Endothelial cell of umbilical vein (primary cell): ENCODE measurements around the gene GGTA1. TPM values are rescaled to one million over a fixed set of nuclear protein-coding genes. Genes with fewer than 3 reads are reported as not detected.
A peak's percentile ranks its signal among the peaks of the same experiment; 100 is the strongest.

Experiments
- BruUV-seq: library from RNA; stranded (reverse); fragments of 400-500 nt; replicated peaks from 2 replicates; lab custom pipeline; 2021; lab: Mats Ljungman, UMichigan
- CTCF ChIA-PET: fragments of 300-600, 350-600 bp; sonication (Branson Sonifier 250); formaldehyde crosslinking; loops from one replicate; lab custom pipeline; 2021; ENCODE audit warnings: antibody characterized with exemption, inconsistent platforms; lab: Charles Lee
- POLR2A ChIA-PET: fragments of 300-600, 350-600 bp; sonication (Branson Sonifier 250); formaldehyde crosslinking; loops from one replicate; lab custom pipeline; 2021; ENCODE audit warnings: antibody characterized with exemption, inconsistent platforms; lab: Charles Lee
- DNase-seq: peaks from one replicate; pipeline ENCODE4 v3.0.0-alpha.2; 2011; ENCODE audit warnings: low read depth, low spot score
- FAIRE-seq: peaks from 2 replicates; lab custom pipeline; 2011; peaks lifted over from hg19 to GRCh38; lab: Jason Lieb, UNC
- H2AFZ ChIP-seq: 2 replicates; pipeline ENCODE4 v1.6.0; 2012; ENCODE audit warnings: low read depth, low read length, control low read depth, inconsistent platforms
- H3K27ac ChIP-seq: 2 replicates; pipeline ENCODE4 v1.5.1; 2011; ENCODE audit warnings: low read depth, mild to moderate bottlenecking, control low read depth, low read length, moderate library complexity; ENCODE audit not compliant: insufficient read depth
- H3K27me3 ChIP-seq, 2 experiments: 2 replicates each; pipeline versions ENCODE4 v1.6.0 to v1.6.1; 2011; ENCODE audit warnings: low read length in 2 of 2, mixed read lengths in 1 of 2; ENCODE audit not compliant: control insufficient read depth in 2 of 2, insufficient read depth in 2 of 2
- H3K36me3 ChIP-seq, 2 experiments: 2 replicates in 1 of 2; 3 replicates in 1 of 2; pipeline ENCODE4 v1.5.1; 2011; ENCODE audit warnings: low read length in 2 of 2, mild to moderate bottlenecking in 1 of 2, moderate library complexity in 1 of 2; ENCODE audit not compliant: control insufficient read depth in 2 of 2, insufficient read depth in 2 of 2; ENCODE audit errors: extremely low read depth in 1 of 2
- H3K4me1 ChIP-seq: 3 replicates; pipeline ENCODE4 v1.5.1; 2011; ENCODE audit warnings: mild to moderate bottlenecking, low read length; ENCODE audit not compliant: control insufficient read depth, insufficient read depth; ENCODE audit errors: extremely low read depth
- H3K4me2 ChIP-seq: 2 replicates; pipeline ENCODE4 v1.6.1; 2011; ENCODE audit warnings: low read length, control low read depth, mixed read lengths; ENCODE audit not compliant: insufficient read depth
- H3K4me3 ChIP-seq, 3 experiments: fragments of 200-600 bp in 1 of 3; sonication (generic), shearing (Covaris generic) in 1 of 3; replicated peaks in 1 of 3; 2 replicates each; pipeline ENCODE4 v1.5.1; 2011 to 2016; ENCODE audit warnings: control low read depth in 3 of 3, low read length in 3 of 3, mild to moderate bottlenecking in 2 of 3, inconsistent platforms in 1 of 3, low read depth in 1 of 3, moderate library complexity in 1 of 3; ENCODE audit not compliant: insufficient read depth in 1 of 3
- H3K79me2 ChIP-seq: 2 replicates; pipeline ENCODE4 v1.6.0; 2012; ENCODE audit warnings: low read length, inconsistent platforms; ENCODE audit not compliant: control insufficient read depth, insufficient read depth
- H3K9ac ChIP-seq: replicated peaks from 2 replicates; pipeline ENCODE3; 2011; ENCODE audit warnings: low read length, control low read depth; ENCODE audit not compliant: insufficient read depth; ENCODE audit errors: extremely low read depth
- H3K9me1 ChIP-seq: replicated peaks from 3 replicates; pipeline ENCODE4 v1.6.0; 2011; ENCODE audit warnings: mild to moderate bottlenecking, low read length; ENCODE audit not compliant: control insufficient read depth, insufficient read depth; ENCODE audit errors: extremely low read depth
- H3K9me3 ChIP-seq: replicated peaks from 2 replicates; pipeline ENCODE4 v1.5.1; 2012; ENCODE audit warnings: low read length, inconsistent platforms; ENCODE audit not compliant: control insufficient read depth, insufficient read depth
- H4K20me1 ChIP-seq: replicated peaks from 2 replicates; pipeline ENCODE3; 2011; ENCODE audit warnings: mild to moderate bottlenecking, low read length; ENCODE audit not compliant: control insufficient read depth, insufficient read depth; ENCODE audit errors: extremely low read depth
- JUN ChIP-seq: IDR thresholded peaks from 2 replicates; pipeline ENCODE4 v1.6.1; 2011; ENCODE audit warnings: borderline replicate concordance, low read depth; ENCODE audit not compliant: insufficient read length, insufficient read depth
- MAX ChIP-seq: IDR thresholded peaks from 2 replicates; pipeline ENCODE4 v1.6.1; 2011; ENCODE audit not compliant: insufficient read depth, insufficient read length
- MYC ChIP-seq: IDR thresholded peaks from one replicate; pipeline ENCODE4 v1.6.1; 2011; ENCODE audit warnings: mild to moderate bottlenecking, low read depth, low read length
- POLR2A ChIP-seq: IDR thresholded peaks from 2 replicates; pipeline ENCODE4 v1.6.1; 2012; ENCODE audit warnings: low read depth, mild to moderate bottlenecking, control low read depth, low read length
- POLR2AphosphoS5 ChIP-seq: IDR thresholded peaks from 2 replicates; pipeline ENCODE4 v1.6.1; 2012; ENCODE audit warnings: low read depth, mild to moderate bottlenecking, control low read depth, low read length, moderate library complexity; ENCODE audit not compliant: insufficient read depth
- dilution Hi-C: fragments of 300-500 bp; cut with MboI; formaldehyde crosslinking; loops from one replicate; pipeline ENCODE4 v1.15.0; 2019; ENCODE audit warnings: low sequenced_read_pairs; ENCODE audit not compliant: extremely low pct_ligation_motif_present
- intact Hi-C: fragments of 100-400 bp; cut with micrococcal nuclease; formaldehyde crosslinking; loops from one replicate; pipeline ENCODE4 v1.10.0; 2022
- polyA plus RNA-seq, 4 experiments: library from polyadenylated mRNA; depleted of rRNA in 3 of 4; stranded (reverse) in 3 of 4; unstranded in 1 of 4; fragments of >200 nt; gene quantifications; 2 replicates each; pipeline versions ENCODE4 v1.2.1 to v1.2.3, GENCODE V29; 2011 to 2012; ENCODE audit warnings: missing spikeins in 1 of 4
- total RNA-seq: library from RNA; stranded (reverse); gene quantifications from 2 replicates; pipeline ENCODE4 v1.2.3, GENCODE V29; 2021
- TF ChIP-seq, protein P1 (sequence below), 2 donors: IDR thresholded peaks; 1 replicate in 1 of 2; 2 replicates in 1 of 2; pipeline ENCODE4 v1.5.1; 2011; ENCODE audit warnings: low read length in 2 of 2, mild to moderate bottlenecking in 2 of 2, moderate library complexity in 2 of 2, control low read depth in 1 of 2, inconsistent platforms in 1 of 2, low read depth in 1 of 2; ENCODE audit not compliant: insufficient read depth in 1 of 2; ENCODE audit errors: extremely low read depth in 1 of 2

Gene GGTA1
- total and polyA plus RNA-seq, 2 donors (not counting 3 experiments of a cell fraction or from before 2014, with no cell fraction given), result not detected

DNA sequence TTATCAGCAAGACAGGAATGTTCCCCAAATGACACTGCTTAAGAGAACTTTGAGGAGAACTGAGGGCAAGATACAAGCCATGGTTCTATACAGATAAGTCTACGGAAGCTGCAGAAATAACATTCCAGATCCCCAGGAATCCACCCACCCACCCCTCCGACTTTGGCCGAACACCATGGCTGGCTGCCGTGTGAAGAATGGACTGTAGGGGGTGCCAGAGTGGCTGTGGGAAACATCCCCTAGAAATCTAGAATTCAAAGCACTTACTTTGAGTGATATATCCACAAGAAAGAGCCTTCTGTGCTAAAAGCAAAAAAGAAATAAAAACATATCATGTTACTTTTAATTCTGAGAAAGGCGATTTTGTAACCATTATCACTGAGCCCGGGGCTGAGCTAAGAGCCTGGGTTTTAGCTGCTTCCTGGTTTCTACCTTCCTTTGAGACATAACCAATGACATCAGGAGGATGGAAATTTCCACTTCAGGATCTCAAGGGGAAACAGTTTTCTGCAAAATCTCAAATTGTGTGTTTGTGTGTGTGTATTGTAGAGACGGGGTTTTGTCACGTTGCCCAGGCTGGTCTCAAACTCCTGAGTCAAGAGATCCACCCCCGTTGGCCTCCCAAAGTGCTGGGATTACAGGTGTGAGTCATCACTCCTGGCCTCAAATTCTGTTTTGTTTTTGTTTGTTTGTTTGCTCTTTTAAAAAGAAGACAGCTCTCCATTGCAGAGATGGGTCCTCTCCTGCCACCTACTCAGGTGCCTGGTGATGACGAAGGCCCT is 36.4 kb downstream of the GGTA1 start:
- Histone ChIP-seq H3K36me3 (no peaks in the 10 kb centered on the region), H3K27ac (no peak overlapping the region), H4K20me1 (no peaks in the 10 kb centered on the region), H3K9me3 (no peaks in the 10 kb centered on the region), H3K79me2 (no peaks in the 10 kb centered on the region), H3K9me1 (no peaks in the 10 kb centered on the region), H2AFZ (no peak overlapping the region), H3K27me3 (peaks cover 19% of the 10 kb centered on the region in 2 experiments), H3K9ac (no peak overlapping the region), H3K4me2 (no peak overlapping the region), H3K4me3 (no peak overlapping the region), H3K4me1 (no peaks in the 10 kb centered on the region)
- BruUV-seq, result no TSS peak
- dilution Hi-C loops, result no loop called here
- no peak for TF ChIP-seq MAX
- TF ChIP-seq, protein P1, sequence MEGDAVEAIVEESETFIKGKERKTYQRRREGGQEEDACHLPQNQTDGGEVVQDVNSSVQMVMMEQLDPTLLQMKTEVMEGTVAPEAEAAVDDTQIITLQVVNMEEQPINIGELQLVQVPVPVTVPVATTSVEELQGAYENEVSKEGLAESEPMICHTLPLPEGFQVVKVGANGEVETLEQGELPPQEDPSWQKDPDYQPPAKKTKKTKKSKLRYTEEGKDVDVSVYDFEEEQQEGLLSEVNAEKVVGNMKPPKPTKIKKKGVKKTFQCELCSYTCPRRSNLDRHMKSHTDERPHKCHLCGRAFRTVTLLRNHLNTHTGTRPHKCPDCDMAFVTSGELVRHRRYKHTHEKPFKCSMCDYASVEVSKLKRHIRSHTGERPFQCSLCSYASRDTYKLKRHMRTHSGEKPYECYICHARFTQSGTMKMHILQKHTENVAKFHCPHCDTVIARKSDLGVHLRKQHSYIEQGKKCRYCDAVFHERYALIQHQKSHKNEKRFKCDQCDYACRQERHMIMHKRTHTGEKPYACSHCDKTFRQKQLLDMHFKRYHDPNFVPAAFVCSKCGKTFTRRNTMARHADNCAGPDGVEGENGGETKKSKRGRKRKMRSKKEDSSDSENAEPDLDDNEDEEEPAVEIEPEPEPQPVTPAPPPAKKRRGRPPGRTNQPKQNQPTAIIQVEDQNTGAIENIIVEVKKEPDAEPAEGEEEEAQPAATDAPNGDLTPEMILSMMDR (IDR thresholded peaks at IDR 0.05; ENCODE audit: extremely low read depth in 1 of 2, insufficient read depth in 1 of 2, low read depth in 1 of 2, low read length in 2 of 2), result peak; percentile 64 to 83
- TF ChIP-seq POLR2A, result no peak
- TF ChIP-seq POLR2AphosphoS5, result no peak
- TF ChIP-seq JUN, result no peak
- no peak for TF ChIP-seq MYC
- FAIRE-seq (peak; percentile 73), DNase-seq (peak; percentile 54)
- ChIA-PET CTCF (interaction anchor here (0.7 to 2.9 kb wide), 12 partner anchors 9 to 254 kb away, joined by 3 to 10 read pairs (median 3); partner anchors contain the start of gene GGTA1), POLR2A (no interaction called here)
- intact Hi-C loops, result loop anchor here (1.0 kb wide), 1 partner anchor 35 kb away; no protein-coding TSS in a partner anchor
